ENCODE results near the gene FZD7.

Gene FZD7

GRCh38 chr2:202026507-202026906, 7.1 kb upstream of the FZD7 start:
- no peaks in the 10 kb centered on the region for H3K4me1 ChIP-seq (ENCODE audit: low read depth, poor library complexity, severe bottlenecking)
- H3K4me3 ChIP-seq (IDR thresholded peaks at IDR 0.05; ENCODE audit: insufficient read depth, low read depth, low read length): no peak overlapping the region
- H3K9ac ChIP-seq: no peak overlapping the region
- no peak for TF ChIP-seq CTCF (conservative IDR thresholded peaks at IDR 0.05; ENCODE audit: low read depth, low read length)
- H3K27ac ChIP-seq: no peak overlapping the region
- H4K20me1 ChIP-seq (ENCODE audit: insufficient read depth): no peaks in the 10 kb centered on the region
- no peaks in the 10 kb centered on the region for H3K36me3 ChIP-seq (ENCODE audit: insufficient read depth)
- no peaks in the 10 kb centered on the region for H3K27me3 ChIP-seq (ENCODE audit: insufficient read depth, low read depth)
- no peak overlapping the region for H2AFZ ChIP-seq (ENCODE audit: low read depth)
- no peak overlapping the region for H3K4me2 ChIP-seq
- no peaks in the 10 kb centered on the region for H3K79me2 ChIP-seq (ENCODE audit: insufficient read depth, low read depth)

GRCh38 chr2:202030691-202031090, 3.0 kb upstream of the FZD7 start:
- no peaks in the 10 kb centered on the region for H3K36me3 ChIP-seq (ENCODE audit: insufficient read depth)
- no peak overlapping the region for H3K4me3 ChIP-seq (IDR thresholded peaks at IDR 0.05; ENCODE audit: insufficient read depth, low read depth, low read length)
- TF ChIP-seq CTCF (conservative IDR thresholded peaks at IDR 0.05; ENCODE audit: low read depth, low read length): no peak
- H4K20me1 ChIP-seq (ENCODE audit: insufficient read depth): no peaks in the 10 kb centered on the region
- H3K79me2 ChIP-seq (ENCODE audit: insufficient read depth, low read depth): no peaks in the 10 kb centered on the region
- H3K27ac ChIP-seq: no peak overlapping the region
- no peak overlapping the region for H2AFZ ChIP-seq (ENCODE audit: low read depth)
- H3K27me3 ChIP-seq (ENCODE audit: insufficient read depth, low read depth): no peaks in the 10 kb centered on the region
- no peak overlapping the region for H3K9ac ChIP-seq
- H3K4me1 ChIP-seq (ENCODE audit: low read depth, poor library complexity, severe bottlenecking): peaks cover 6% of the 10 kb centered on the region
- H3K4me2 ChIP-seq: no peak overlapping the region

GRCh38 chr2:202031246-202031951, 2.3 kb upstream of the FZD7 start:
- Histone ChIP-seq H3K4me1 (ENCODE audit: low read depth, poor library complexity, severe bottlenecking) (peaks cover 6% of the 10 kb centered on the region), H3K4me2 (peak overlapping the region; percentile 96), H3K27me3 (ENCODE audit: insufficient read depth, low read depth) (no peaks in the 10 kb centered on the region), H4K20me1 (ENCODE audit: insufficient read depth) (no peaks in the 10 kb centered on the region), H2AFZ (ENCODE audit: low read depth) (no peak overlapping the region), H3K4me3 (IDR thresholded peaks at IDR 0.05; ENCODE audit: insufficient read depth, low read depth, low read length) (no peak overlapping the region), H3K9ac (no peak overlapping the region), H3K27ac (no peak overlapping the region), H3K36me3 (ENCODE audit: insufficient read depth) (no peaks in the 10 kb centered on the region), H3K79me2 (ENCODE audit: insufficient read depth, low read depth) (no peaks in the 10 kb centered on the region)
- TF ChIP-seq CTCF (conservative IDR thresholded peaks at IDR 0.05; ENCODE audit: low read depth, low read length): no peak

GRCh38 chr2:202032846-202033316, 774 bp upstream of the FZD7 start:
- H4K20me1 ChIP-seq (ENCODE audit: insufficient read depth): no peaks in the 10 kb centered on the region
- TF ChIP-seq CTCF (conservative IDR thresholded peaks at IDR 0.05; ENCODE audit: low read depth, low read length): no peak
- peak overlapping the region; percentile 96 for H3K4me2 ChIP-seq
- H2AFZ ChIP-seq (ENCODE audit: low read depth): peak overlapping the region; percentile 99
- peak overlapping the region; percentile 59 for H3K27ac ChIP-seq
- no peaks in the 10 kb centered on the region for H3K27me3 ChIP-seq (ENCODE audit: insufficient read depth, low read depth)
- peaks cover 6% of the 10 kb centered on the region for H3K4me1 ChIP-seq (ENCODE audit: low read depth, poor library complexity, severe bottlenecking)
- no peaks in the 10 kb centered on the region for H3K79me2 ChIP-seq (ENCODE audit: insufficient read depth, low read depth)
- H3K36me3 ChIP-seq (ENCODE audit: insufficient read depth): no peaks in the 10 kb centered on the region
- H3K9ac ChIP-seq: peak overlapping the region; percentile 52; the same call in 1 of the 2 replicates
- no peak overlapping the region for H3K4me3 ChIP-seq (IDR thresholded peaks at IDR 0.05; ENCODE audit: insufficient read depth, low read depth, low read length)

All from KMS-11 (cell line).